22Rv1 (cell line): ENCODE data around the gene ZNF275.

Source experiments
- H3K27ac ChIP-seq: fragments of 450-650 bp; 2 replicates; pipeline ENCODE4 v1.5.1; 2017
- ZFX ChIP-seq: fragments of 450-650 bp; IDR thresholded peaks from 2 replicates; pipeline ENCODE4 v1.6.1; 2017; ENCODE audit warnings: antibody characterized with exemption, borderline replicate concordance
- TF ChIP-seq, protein P1 (sequence below): fragments of 450-650 bp; IDR thresholded peaks from 2 replicates; pipeline ENCODE4 v1.5.1; 2017; ENCODE audit warnings: mild to moderate bottlenecking

The ZNF275 gene

DNA sequence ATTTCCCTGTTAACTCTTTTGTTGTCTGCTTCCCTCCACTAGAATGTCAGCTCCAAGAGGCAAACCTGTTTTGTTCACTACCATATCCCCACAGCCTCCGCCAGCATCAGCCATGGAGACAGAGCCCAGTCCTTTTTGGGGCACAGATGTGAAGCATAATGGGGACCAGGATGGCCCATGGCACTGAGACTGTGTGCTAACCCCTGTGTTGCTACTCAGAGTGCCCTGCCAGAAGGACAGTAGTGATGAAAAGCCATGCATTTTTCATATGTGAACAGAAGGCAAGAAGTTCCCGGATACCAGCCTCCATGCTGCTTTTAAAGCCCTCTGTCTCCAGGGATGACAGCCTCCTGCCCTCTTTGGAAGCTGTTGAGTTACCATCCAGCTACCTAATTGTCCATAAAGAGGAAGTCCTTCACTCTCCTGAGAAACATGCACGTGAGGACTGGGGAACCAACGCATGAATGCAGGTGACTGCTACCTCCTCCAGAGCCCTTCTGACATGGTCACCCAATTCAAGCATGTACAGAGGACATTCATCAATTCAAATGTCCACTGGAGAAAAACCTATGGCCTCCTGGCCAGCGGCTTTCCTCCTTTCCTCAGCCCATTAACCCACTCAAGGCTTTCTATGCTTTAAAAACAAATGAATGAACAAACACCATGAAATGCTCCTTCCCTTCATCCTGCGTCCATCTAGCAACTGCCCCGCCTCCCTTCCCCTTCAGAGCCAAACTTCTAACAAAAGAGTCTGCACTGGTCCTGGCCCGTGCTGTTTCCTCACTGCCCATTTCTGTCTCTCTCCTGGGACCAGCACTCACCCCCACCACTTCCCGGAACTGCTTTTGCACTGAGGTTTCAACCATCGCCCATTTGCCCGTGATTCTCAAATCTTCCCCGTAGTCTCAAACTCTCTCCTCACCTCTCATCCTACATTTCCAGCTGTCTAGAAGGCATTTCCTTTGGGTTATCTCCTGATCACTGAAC is 30.4 kb upstream of the ZNF275 start:
- no peak overlapping the region for H3K27ac ChIP-seq
- no peak for TF ChIP-seq ZFX
- TF ChIP-seq, protein P1, sequence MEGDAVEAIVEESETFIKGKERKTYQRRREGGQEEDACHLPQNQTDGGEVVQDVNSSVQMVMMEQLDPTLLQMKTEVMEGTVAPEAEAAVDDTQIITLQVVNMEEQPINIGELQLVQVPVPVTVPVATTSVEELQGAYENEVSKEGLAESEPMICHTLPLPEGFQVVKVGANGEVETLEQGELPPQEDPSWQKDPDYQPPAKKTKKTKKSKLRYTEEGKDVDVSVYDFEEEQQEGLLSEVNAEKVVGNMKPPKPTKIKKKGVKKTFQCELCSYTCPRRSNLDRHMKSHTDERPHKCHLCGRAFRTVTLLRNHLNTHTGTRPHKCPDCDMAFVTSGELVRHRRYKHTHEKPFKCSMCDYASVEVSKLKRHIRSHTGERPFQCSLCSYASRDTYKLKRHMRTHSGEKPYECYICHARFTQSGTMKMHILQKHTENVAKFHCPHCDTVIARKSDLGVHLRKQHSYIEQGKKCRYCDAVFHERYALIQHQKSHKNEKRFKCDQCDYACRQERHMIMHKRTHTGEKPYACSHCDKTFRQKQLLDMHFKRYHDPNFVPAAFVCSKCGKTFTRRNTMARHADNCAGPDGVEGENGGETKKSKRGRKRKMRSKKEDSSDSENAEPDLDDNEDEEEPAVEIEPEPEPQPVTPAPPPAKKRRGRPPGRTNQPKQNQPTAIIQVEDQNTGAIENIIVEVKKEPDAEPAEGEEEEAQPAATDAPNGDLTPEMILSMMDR = no peak

DNA sequence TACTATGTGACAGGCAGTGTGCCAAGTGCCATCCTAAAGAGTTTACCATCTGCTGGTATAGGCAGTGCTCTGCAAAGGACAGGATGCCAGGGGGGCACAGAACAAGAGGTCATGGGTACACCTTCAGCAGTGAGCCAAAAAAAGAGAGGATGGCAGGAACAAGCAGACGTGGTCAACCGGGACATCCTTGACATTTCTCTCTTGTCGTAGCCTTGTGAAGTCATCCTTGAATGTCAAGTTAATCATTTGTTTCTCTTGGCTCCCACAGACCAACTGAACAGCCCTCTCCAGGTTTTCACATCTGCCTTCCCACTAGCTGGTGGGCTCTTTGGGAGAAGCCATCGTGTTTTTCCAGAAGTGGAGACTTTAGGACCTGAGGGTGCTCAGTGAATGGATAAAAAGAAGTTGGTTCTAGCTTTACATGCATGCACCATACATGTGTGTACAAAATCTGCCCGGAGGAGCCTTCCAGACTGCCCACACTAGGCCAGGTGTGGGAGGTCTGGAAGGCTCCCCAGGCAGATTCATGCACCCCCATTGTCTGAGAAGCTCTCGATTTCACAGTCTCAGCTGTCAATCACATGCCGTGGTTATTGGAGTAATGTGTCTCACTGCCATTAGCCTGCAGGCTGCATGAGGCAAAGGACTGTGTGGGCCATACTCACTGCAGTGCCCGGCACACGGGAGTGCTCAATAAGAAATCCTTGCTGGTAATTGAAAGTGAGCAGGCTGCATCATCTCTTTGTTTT is 28.8 kb upstream of the ZNF275 start:
- TF ChIP-seq, protein P1 = no peak
- no peak for TF ChIP-seq ZFX
- no peak overlapping the region for H3K27ac ChIP-seq

DNA sequence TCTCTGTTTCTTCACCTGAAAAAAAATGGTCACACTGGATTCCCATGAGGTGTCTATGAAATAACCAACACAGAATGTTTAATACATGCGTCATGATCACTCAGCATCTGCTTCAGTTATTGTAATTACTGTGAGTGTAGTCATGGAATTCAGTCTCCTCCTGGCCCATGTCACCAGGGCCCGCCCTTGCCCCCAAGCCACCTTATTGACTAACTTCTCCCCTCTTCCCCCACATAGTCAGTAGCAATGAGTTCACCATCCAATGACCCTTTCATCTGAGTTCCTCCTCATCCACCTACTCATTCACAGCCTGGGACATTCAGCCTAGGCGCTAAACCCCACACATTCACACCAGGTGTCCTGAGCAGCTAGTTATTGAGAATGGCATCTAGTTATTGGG is 28.0 kb upstream of the ZNF275 start:
- no peak overlapping the region for H3K27ac ChIP-seq
- TF ChIP-seq ZFX = no peak

DNA sequence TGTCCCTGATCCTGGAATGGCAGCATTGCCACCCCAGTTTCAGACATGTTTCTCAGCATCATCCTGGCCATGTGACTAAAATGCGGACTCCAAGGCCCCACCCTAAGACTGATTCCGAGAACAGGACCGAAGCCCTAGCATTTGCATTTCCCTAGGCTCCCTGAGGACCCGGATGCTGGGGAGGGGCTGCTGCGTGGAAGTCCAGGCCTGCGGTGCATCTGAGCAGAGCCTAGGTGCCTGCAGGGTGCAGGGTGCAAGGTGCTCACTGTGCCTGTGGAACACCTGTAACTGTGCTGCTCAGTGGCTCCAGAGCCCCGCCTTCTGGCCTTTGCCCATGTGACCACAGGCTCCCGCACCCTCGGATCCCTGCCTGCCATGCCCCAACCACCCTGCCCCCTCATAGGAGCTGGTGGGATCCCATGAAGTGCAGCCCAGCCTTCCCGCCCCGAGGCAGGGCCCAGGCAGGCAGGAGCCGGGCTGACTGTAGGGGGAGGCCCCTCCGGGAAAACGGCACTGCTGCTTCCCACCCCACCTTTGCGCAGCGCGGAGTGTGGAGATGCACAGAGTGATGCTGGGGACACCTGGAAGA is 27.3 kb upstream of the ZNF275 start:
- no peak for TF ChIP-seq ZFX
- TF ChIP-seq, protein P1 = no peak
- no peak overlapping the region for H3K27ac ChIP-seq

DNA sequence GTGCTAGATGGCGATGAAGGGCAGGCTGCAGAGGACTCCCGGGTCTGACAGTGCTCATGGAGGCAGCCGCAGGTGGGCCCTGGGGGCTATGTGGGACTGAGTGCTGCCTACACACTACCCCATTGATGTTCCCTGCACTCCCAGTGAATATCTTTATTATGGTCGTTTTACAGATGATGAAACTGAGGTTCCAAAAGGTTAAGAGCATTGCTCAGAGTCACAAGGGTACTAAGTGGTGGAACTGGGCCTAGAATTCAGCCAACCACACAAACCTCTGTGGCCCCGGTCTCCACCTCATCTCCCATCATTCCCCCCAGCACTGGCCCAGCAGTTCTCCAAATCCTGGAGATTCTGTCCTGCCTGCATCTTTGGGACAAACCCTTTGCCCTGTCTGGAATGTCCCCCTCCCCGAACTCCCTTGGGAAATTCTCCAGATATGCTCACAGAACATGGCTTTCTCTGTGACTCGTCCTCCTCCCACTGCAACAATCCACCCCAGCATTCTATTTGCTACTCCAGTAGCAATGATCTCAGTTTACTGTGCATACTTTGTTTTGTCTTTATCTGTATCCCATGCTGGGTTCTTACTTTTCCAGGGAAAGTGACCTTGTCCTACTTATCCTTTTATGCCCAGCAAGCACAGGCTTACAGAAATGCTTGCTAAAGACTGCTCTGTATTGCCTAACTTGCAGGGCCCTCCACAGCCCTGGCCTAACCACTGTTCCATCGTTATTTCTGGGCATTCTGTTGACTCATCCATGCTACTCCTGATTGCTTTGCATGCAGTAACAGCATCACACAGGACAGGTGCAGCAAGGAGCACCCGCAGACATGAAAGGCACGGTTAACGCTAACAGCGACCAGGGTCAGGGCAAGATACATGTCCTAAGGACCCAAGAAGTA is 26.4 kb upstream of the ZNF275 start:
- TF ChIP-seq, protein P1 = no peak
- TF ChIP-seq ZFX = no peak
- no peak overlapping the region for H3K27ac ChIP-seq

DNA sequence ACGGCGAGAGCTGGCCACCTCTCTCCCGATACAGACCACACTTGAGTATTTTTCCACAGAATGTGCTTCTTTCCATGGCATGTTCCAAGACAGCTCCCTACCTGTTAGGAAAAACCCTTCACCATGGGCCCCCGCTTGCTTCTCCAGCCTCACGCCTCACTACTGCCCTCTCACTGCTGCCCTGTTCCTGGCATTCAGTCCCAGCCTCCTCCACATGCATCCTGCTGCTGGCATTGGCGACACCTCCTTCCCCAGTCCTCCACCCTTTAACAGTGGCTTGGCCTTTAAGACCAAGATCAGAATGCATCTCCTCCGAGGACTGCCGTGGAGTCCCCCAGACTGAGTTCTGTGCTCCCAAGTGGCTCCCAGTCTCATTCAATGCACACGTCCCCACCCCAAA is 23.1 kb upstream of the ZNF275 start:
- no peak for TF ChIP-seq ZFX
- TF ChIP-seq, protein P1 = no peak
- no peak overlapping the region for H3K27ac ChIP-seq

DNA sequence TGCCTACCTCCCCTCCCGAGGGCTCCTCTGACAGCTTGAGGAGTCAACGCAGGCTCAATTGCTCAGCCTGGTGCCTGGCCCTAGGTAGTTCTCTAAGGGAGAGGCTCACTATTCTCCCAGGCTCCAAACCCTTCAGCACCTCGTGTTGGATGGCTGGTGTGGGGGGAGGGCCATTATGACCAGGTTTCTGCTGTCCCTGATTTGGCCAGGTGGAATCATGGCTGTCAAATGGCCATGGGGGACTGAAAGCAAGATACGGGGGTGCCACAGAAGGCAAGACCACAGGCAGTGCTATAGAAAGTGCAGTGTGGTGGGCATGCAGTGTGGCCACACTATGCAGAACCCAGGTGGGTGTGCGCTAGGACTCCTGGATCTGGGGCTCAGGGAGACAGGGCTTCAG is 21.9 kb upstream of the ZNF275 start:
- no peak overlapping the region for H3K27ac ChIP-seq
- no peak for TF ChIP-seq ZFX
